Measurements from ENCODE around the gene RAB3GAP1. TPM values are rescaled to one million over a fixed set of nuclear protein-coding genes. Genes with fewer than 3 reads are reported as not detected.

Gene RAB3GAP1
- polyA plus RNA-seq, 1 donor from 2014 or later, result 43.3 TPM

- H2AFZ ChIP-seq (ENCODE audit: low read depth, low read length), result no peak overlapping the region
- H3K9ac ChIP-seq (ENCODE audit: low read length), result no peak overlapping the region
- no peaks in the 10 kb centered on the region for H3K9me2 ChIP-seq (ENCODE audit: insufficient read depth, low read length)
- no peak overlapping the region for H3K4me2 ChIP-seq (ENCODE audit: low read length)
- H3K79me2 ChIP-seq (replicated peaks; ENCODE audit: insufficient read depth, low read length), result peaks cover 59% of the 10 kb centered on the region
- H3K27ac ChIP-seq (ENCODE audit: low read length), result no peak overlapping the region
- H3K36me3 ChIP-seq (ENCODE audit: insufficient read depth, low read length), result no peaks in the 10 kb centered on the region
- TF ChIP-seq SMC3 (conservative IDR thresholded peaks at IDR 0.05; ENCODE audit: poor library complexity), result no peak
- no peak for TF ChIP-seq CTCF (IDR thresholded peaks at IDR 0.05; ENCODE audit: poor library complexity, severe bottlenecking)
- TF ChIP-seq MXI1 (conservative IDR thresholded peaks at IDR 0.05; ENCODE audit: poor library complexity, severe bottlenecking), result no peak
- H4K20me1 ChIP-seq (ENCODE audit: insufficient read depth), result no peaks in the 10 kb centered on the region
- H3K27me3 ChIP-seq (ENCODE audit: insufficient read depth, low read depth, low read length), result no peaks in the 10 kb centered on the region
- no peaks in the 10 kb centered on the region for H3F3A ChIP-seq (ENCODE audit: insufficient read depth, low read length, poor library complexity, severe bottlenecking)
- H3K9me3 ChIP-seq (ENCODE audit: low read length), result peaks cover 2% of the 10 kb centered on the region
- no peak overlapping the region for H3K4me3 ChIP-seq (ENCODE audit: low read length)
Measured at GRCh38 chr2:135066710-135067109, 14.6 kb downstream of the RAB3GAP1 start.

GRCh38 chr2:135072125-135072997 lies 20.3 kb downstream of the RAB3GAP1 start:
- no peak overlapping the region for H3K9ac ChIP-seq (ENCODE audit: low read length)
- no peak for TF ChIP-seq EP300 (conservative IDR thresholded peaks at IDR 0.05; ENCODE audit: poor library complexity, severe bottlenecking)
- H4K20me1 ChIP-seq (ENCODE audit: insufficient read depth), result no peaks in the 10 kb centered on the region
- no peak overlapping the region for H2AFZ ChIP-seq (ENCODE audit: low read depth, low read length)
- no peak overlapping the region for H3K4me3 ChIP-seq (ENCODE audit: low read length)
- H3K27me3 ChIP-seq (ENCODE audit: insufficient read depth, low read depth, low read length), result no peaks in the 10 kb centered on the region
- H3K36me3 ChIP-seq (ENCODE audit: insufficient read depth, low read length), result no peaks in the 10 kb centered on the region
- no peak overlapping the region for H3K4me2 ChIP-seq (ENCODE audit: low read length)
- no peaks in the 10 kb centered on the region for H3K9me2 ChIP-seq (ENCODE audit: insufficient read depth, low read length)
- peaks cover 28% of the 10 kb centered on the region for H3K79me2 ChIP-seq (replicated peaks; ENCODE audit: insufficient read depth, low read length)
- H3K27ac ChIP-seq (ENCODE audit: low read length), result no peak overlapping the region
- H3K9me3 ChIP-seq (ENCODE audit: low read length), result peaks cover 8% of the 10 kb centered on the region
- H3F3A ChIP-seq (ENCODE audit: insufficient read depth, low read length, poor library complexity, severe bottlenecking), result no peaks in the 10 kb centered on the region

- no peaks in the 10 kb centered on the region for H3K36me3 ChIP-seq (ENCODE audit: insufficient read depth, low read length)
- no peak for TF ChIP-seq CTCF (IDR thresholded peaks at IDR 0.05; ENCODE audit: poor library complexity, severe bottlenecking)
- no peak overlapping the region for H3K4me3 ChIP-seq (ENCODE audit: low read length)
- H2AFZ ChIP-seq (ENCODE audit: low read depth, low read length), result no peak overlapping the region
- H3K79me2 ChIP-seq (replicated peaks; ENCODE audit: insufficient read depth, low read length), result peaks cover 18% of the 10 kb centered on the region
- H3K27me3 ChIP-seq (ENCODE audit: insufficient read depth, low read depth, low read length), result no peaks in the 10 kb centered on the region
- H3K4me2 ChIP-seq (ENCODE audit: low read length), result no peak overlapping the region
- H3K9ac ChIP-seq (ENCODE audit: low read length), result no peak overlapping the region
- H3K27ac ChIP-seq (ENCODE audit: low read length), result no peak overlapping the region
- H3F3A ChIP-seq (ENCODE audit: insufficient read depth, low read length, poor library complexity, severe bottlenecking), result no peaks in the 10 kb centered on the region
- no peaks in the 10 kb centered on the region for H4K20me1 ChIP-seq (ENCODE audit: insufficient read depth)
- H3K9me2 ChIP-seq (ENCODE audit: insufficient read depth, low read length), result no peaks in the 10 kb centered on the region
- H3K9me3 ChIP-seq (ENCODE audit: low read length), result peaks cover 8% of the 10 kb centered on the region
Measured at GRCh38 chr2:135074216-135074615, 22.1 kb downstream of the RAB3GAP1 start.

Data from neural cell (in vitro differentiated cells).